T-helper 2 cell treated with Interferon-gamma antibody and Interleukin-4, amounts not matched to agents 5 μg/mL and 100 μg/mL, for 36 hours (primary cell): ENCODE results near the gene DOCK4.

Experiments used
- DNase-seq: peaks from one replicate; pipeline ENCODE4 v3.0.0; 2021; ENCODE audit warnings: low spot score
- H3K27ac Mint-ChIP-seq: one replicate; pipeline ENCODE4 v1.8.0; 2021; ENCODE audit warnings: mild to moderate bottlenecking, mixed read lengths
- H3K27me3 Mint-ChIP-seq: one replicate; pipeline ENCODE4 v1.8.0; 2021; ENCODE audit warnings: low read depth, mixed read lengths
- H3K36me3 Mint-ChIP-seq: one replicate; pipeline ENCODE4 v1.8.0; 2021; ENCODE audit warnings: low read depth, mixed read lengths
- H3K4me1 Mint-ChIP-seq: one replicate; pipeline ENCODE4 v1.8.0; 2021; ENCODE audit warnings: low read depth, mixed read lengths
- H3K4me3 Mint-ChIP-seq: one replicate; pipeline ENCODE4 v1.8.0; 2022; ENCODE audit warnings: mild to moderate bottlenecking, moderate library complexity, mixed read lengths
- H3K9me3 Mint-ChIP-seq: one replicate; pipeline ENCODE4 v1.8.0; 2021; ENCODE audit warnings: mixed read lengths

Gene DOCK4

GRCh38 chr7:112042631-112043030 lies 163.6 kb downstream of the DOCK4 start:
- Mint-ChIP-seq H3K36me3 (no peaks in the 10 kb centered on the region), H3K27me3 (peaks cover 3% of the 10 kb centered on the region), H3K4me3 (no peak overlapping the region), H3K27ac (no peak overlapping the region), H3K4me1 (no peaks in the 10 kb centered on the region), H3K9me3 (no peaks in the 10 kb centered on the region)
- no peak for DNase-seq

- no peak overlapping the region for H3K27ac Mint-ChIP-seq
- H3K36me3 Mint-ChIP-seq: no peaks in the 10 kb centered on the region
- H3K27me3 Mint-ChIP-seq: no peaks in the 10 kb centered on the region
- no peaks in the 10 kb centered on the region for H3K9me3 Mint-ChIP-seq
- H3K4me3 Mint-ChIP-seq: no peak overlapping the region
- no peak for DNase-seq
- H3K4me1 Mint-ChIP-seq: no peaks in the 10 kb centered on the region
Observed at GRCh38 chr7:112038353-112038752, 167.8 kb downstream of the DOCK4 start.

DNA sequence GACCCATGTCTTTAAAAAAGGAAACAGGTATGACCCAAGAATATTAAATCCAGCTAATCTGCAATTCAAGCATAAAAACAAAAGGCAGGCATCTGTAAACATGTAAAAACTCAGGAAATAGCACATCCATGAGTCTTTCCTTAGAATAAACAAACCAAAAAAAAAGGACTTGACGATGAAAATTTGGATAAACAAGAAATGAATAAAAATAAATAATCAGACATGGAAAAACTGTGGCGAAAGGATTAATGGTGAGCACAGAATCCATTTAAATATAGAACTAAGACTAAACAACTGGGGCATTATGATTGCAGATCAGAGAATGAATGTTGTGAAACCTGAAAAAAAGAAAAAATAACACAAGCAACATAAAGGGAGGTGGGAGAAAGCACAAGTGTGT lies 170.1 kb downstream of the DOCK4 start:
- no peaks in the 10 kb centered on the region for H3K4me1 Mint-ChIP-seq
- no peak for DNase-seq
- no peak overlapping the region for H3K27ac Mint-ChIP-seq
- H3K27me3 Mint-ChIP-seq: no peaks in the 10 kb centered on the region
- no peaks in the 10 kb centered on the region for H3K9me3 Mint-ChIP-seq
- H3K4me3 Mint-ChIP-seq: no peak overlapping the region
- no peaks in the 10 kb centered on the region for H3K36me3 Mint-ChIP-seq

GRCh38 chr7:112031689-112032088 lies 174.5 kb downstream of the DOCK4 start:
- no peaks in the 10 kb centered on the region for H3K4me1 Mint-ChIP-seq
- no peak for DNase-seq
- no peak overlapping the region for H3K4me3 Mint-ChIP-seq
- H3K27me3 Mint-ChIP-seq: no peaks in the 10 kb centered on the region
- no peak overlapping the region for H3K27ac Mint-ChIP-seq
- H3K9me3 Mint-ChIP-seq: no peaks in the 10 kb centered on the region
- no peaks in the 10 kb centered on the region for H3K36me3 Mint-ChIP-seq

DNA sequence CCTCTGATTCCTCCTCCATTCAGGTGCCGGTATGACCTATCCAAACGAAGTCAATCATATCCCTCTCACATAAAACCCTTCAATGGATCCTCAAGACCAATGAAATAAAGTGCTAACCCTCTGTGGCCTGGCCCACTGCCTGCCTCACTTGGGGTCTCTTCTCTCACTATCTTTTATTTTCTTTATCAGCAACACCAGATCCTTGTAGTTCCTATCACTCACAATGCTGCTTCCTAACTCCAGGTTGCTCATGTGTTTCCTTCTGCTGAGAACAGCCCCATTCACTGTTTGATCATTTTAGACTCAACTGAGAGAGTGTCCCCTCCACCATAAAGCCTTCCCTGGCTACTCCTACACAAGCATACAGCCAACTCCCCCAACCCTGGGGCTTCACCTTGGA lies 180.6 kb downstream of the DOCK4 start:
- Mint-ChIP-seq H3K27me3 (no peaks in the 10 kb centered on the region), H3K27ac (no peak overlapping the region), H3K4me1 (no peaks in the 10 kb centered on the region), H3K9me3 (no peaks in the 10 kb centered on the region), H3K4me3 (no peak overlapping the region), H3K36me3 (no peaks in the 10 kb centered on the region)
- no peak for DNase-seq

- H3K36me3 Mint-ChIP-seq: no peaks in the 10 kb centered on the region
- H3K27me3 Mint-ChIP-seq: no peaks in the 10 kb centered on the region
- no peak overlapping the region for H3K4me3 Mint-ChIP-seq
- no peak for DNase-seq
- no peaks in the 10 kb centered on the region for H3K4me1 Mint-ChIP-seq
- H3K27ac Mint-ChIP-seq: no peak overlapping the region
- H3K9me3 Mint-ChIP-seq: no peaks in the 10 kb centered on the region
Observed at GRCh38 chr7:112023786-112024185, 182.4 kb downstream of the DOCK4 start.

DNA sequence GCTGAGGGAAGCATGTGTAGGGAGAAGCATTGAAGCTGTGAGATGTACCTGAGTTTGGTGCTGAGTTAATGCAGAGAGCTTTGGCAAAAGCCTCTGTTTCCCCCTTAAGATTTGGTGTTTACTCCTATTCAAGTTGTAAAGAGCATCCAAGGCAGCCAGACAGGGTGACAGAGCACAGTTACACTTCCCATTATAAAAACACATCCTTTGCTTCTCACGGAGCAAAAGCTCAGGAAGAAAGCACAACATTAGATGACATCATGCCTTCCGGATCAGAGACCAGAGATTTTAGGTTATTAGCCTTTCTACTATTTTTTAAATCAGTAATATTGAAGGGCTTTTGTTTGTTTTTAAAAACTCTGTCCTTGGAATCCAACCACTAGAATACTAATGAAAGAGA lies 182.9 kb downstream of the DOCK4 start:
- Mint-ChIP-seq H3K4me3 (no peak overlapping the region), H3K9me3 (no peaks in the 10 kb centered on the region), H3K27ac (no peak overlapping the region), H3K27me3 (no peaks in the 10 kb centered on the region), H3K4me1 (no peaks in the 10 kb centered on the region), H3K36me3 (no peaks in the 10 kb centered on the region)
- no peak for DNase-seq

- no peaks in the 10 kb centered on the region for H3K27me3 Mint-ChIP-seq
- H3K9me3 Mint-ChIP-seq: no peaks in the 10 kb centered on the region
- no peak overlapping the region for H3K27ac Mint-ChIP-seq
- no peak overlapping the region for H3K4me3 Mint-ChIP-seq
- no peaks in the 10 kb centered on the region for H3K36me3 Mint-ChIP-seq
- no peaks in the 10 kb centered on the region for H3K4me1 Mint-ChIP-seq
- DNase-seq: no peak
Observed at GRCh38 chr7:112022128-112022527, 184.1 kb downstream of the DOCK4 start.

- H3K27ac Mint-ChIP-seq: no peak overlapping the region
- H3K27me3 Mint-ChIP-seq: no peaks in the 10 kb centered on the region
- H3K36me3 Mint-ChIP-seq: no peaks in the 10 kb centered on the region
- H3K4me1 Mint-ChIP-seq: no peaks in the 10 kb centered on the region
- H3K9me3 Mint-ChIP-seq: no peaks in the 10 kb centered on the region
- H3K4me3 Mint-ChIP-seq: no peak overlapping the region
- DNase-seq: no peak
Observed at GRCh38 chr7:112021379-112022044, 184.7 kb downstream of the DOCK4 start.

DNA sequence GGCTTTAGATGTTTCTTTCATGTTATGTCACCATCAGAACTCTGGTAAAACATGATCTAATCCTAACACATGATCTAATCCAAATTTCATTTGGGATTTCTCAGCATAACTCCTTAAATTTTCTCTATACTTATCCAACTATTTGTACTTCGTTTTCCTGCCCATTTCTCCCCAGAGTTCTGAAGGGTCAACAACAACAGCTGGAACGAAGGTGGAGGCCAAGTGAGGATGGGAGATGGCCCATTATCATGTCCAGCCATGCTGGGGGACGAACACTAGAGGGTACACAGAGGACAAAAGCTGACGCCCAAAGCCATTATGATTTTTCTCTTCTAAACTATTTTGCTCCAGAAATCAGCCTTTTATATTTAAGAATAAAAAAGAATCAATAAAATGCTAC lies 185.4 kb downstream of the DOCK4 start:
- Mint-ChIP-seq H3K36me3 (no peaks in the 10 kb centered on the region), H3K27me3 (no peaks in the 10 kb centered on the region), H3K4me1 (no peaks in the 10 kb centered on the region), H3K27ac (no peak overlapping the region), H3K9me3 (no peaks in the 10 kb centered on the region), H3K4me3 (no peak overlapping the region)
- DNase-seq: no peak

- H3K4me3 Mint-ChIP-seq: no peak overlapping the region
- DNase-seq: no peak
- no peaks in the 10 kb centered on the region for H3K9me3 Mint-ChIP-seq
- no peaks in the 10 kb centered on the region for H3K27me3 Mint-ChIP-seq
- no peaks in the 10 kb centered on the region for H3K4me1 Mint-ChIP-seq
- H3K27ac Mint-ChIP-seq: no peak overlapping the region
- H3K36me3 Mint-ChIP-seq: no peaks in the 10 kb centered on the region
Observed at GRCh38 chr7:112019932-112020331, 186.3 kb downstream of the DOCK4 start.

DNA sequence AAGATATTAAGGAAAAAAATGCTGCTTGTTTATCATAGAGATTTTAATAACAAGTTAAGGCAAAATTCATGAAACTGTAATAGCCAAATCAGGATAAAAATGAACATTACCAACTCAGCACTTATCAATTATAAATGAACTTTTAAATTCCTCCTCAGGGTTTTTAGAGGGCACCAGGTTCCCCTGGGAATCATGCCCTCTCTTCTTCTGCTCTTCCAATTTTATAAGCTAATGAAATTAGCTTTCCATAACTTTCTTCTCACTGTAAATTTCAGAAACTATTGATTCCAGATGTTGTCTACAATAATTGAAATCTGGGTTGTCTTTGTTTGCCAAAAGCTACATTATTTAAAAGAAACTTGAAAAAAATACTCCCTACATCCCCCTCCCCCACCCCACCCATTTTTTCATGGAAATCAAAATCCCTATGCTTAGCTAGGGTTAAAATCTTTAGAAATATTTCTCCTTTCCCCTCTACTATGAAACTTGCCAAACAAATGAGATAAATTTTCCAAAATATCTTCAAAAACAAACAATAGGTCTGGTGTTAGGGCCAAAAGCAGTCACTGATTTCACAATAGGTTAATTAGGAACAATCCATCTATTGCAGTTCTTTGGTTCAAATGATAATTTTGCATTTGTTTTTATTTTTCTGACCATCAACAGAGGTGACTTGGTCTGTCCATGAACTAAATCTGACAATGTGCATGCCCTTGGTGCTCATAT lies 187.7 kb downstream of the DOCK4 start:
- H3K9me3 Mint-ChIP-seq: no peaks in the 10 kb centered on the region
- no peak overlapping the region for H3K27ac Mint-ChIP-seq
- no peaks in the 10 kb centered on the region for H3K27me3 Mint-ChIP-seq
- H3K4me1 Mint-ChIP-seq: no peaks in the 10 kb centered on the region
- no peak overlapping the region for H3K4me3 Mint-ChIP-seq
- DNase-seq: no peak
- no peaks in the 10 kb centered on the region for H3K36me3 Mint-ChIP-seq

DNA sequence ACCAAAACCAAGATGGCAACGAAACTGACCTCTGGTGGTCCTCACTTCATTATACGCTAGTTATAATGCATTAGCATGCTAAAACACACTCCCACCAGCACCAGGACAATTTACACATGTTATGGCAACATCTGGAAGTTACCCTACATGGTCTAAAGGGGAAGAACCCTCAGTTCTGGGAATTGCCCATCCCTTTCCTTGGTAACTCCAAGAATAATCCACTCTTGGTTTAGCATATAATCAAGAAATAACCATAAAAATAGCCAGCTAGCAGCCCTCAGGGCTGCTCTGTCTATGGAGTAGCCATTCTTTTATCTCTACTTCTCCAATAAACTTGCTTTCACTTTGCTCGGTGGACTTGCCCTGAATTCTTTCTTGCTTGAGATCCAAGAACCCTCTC lies 191.1 kb downstream of the DOCK4 start:
- Mint-ChIP-seq H3K36me3 (no peaks in the 10 kb centered on the region), H3K4me1 (no peaks in the 10 kb centered on the region), H3K27me3 (no peaks in the 10 kb centered on the region), H3K9me3 (no peaks in the 10 kb centered on the region), H3K4me3 (no peak overlapping the region), H3K27ac (no peak overlapping the region)
- DNase-seq: no peak

DNA sequence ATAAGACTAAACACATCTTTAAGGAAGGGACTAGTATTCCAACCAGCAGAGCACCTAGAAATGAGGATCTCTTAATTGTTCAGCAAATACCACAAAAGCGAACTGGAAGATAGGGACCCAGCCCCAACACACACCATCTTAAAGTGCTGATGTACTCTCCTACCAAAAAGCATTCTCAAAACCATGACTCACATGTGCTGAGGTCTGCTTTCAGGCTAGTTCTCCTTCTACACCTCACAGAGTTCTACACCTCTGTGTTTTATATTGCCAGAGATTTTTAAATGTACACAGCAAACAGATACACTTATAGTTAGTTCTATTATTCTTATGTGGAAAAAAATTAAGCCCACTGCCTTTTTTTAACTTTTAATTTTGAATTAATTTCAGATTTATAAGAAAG lies 191.9 kb downstream of the DOCK4 start:
- Mint-ChIP-seq H3K27ac (no peak overlapping the region), H3K4me1 (no peaks in the 10 kb centered on the region), H3K9me3 (no peaks in the 10 kb centered on the region), H3K27me3 (no peaks in the 10 kb centered on the region), H3K4me3 (no peak overlapping the region), H3K36me3 (no peaks in the 10 kb centered on the region)
- no peak for DNase-seq

GRCh38 chr7:112013274-112013673 lies 192.9 kb downstream of the DOCK4 start:
- no peak overlapping the region for H3K4me3 Mint-ChIP-seq
- no peak overlapping the region for H3K27ac Mint-ChIP-seq
- no peaks in the 10 kb centered on the region for H3K36me3 Mint-ChIP-seq
- H3K4me1 Mint-ChIP-seq: no peaks in the 10 kb centered on the region
- no peaks in the 10 kb centered on the region for H3K9me3 Mint-ChIP-seq
- no peaks in the 10 kb centered on the region for H3K27me3 Mint-ChIP-seq
- no peak for DNase-seq
